ENCODE measurements around the gene GPR162.

DNA sequence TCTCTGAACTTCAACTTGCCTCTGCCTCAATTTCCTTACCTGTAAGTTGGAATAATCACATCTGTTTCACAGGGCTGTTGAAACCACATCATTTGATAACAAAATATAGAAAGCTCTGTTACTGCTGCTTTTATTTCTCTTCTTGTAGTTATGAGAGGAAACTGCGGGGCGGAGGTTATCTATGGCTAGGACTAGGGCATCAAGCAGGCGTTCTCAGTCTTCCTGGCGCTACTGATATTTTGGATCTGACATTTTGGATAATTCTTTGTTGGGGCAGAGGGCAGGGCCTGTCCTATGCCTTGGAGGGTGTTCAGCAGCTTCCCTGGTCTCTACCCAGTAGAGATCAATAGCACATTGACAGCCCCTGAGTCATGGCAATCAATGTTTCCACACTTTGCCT is 10.5 kb downstream of the GPR162 start:
- TF ChIP-seq POLR2AphosphoS5 (IDR thresholded peaks at IDR 0.05; ENCODE audit: low read depth, low read length): no peak
- no peak for TF ChIP-seq POLR2A (IDR thresholded peaks at IDR 0.05; ENCODE audit: low read depth, low read length)
- no peak for TF ChIP-seq TAF1 (IDR thresholded peaks at IDR 0.05; ENCODE audit: borderline replicate concordance, low read depth, low read length)
